IMR-90 (cell line): Measurements from ENCODE around the gene ISM2. TPM values are rescaled to one million over a fixed set of nuclear protein-coding genes. Genes with fewer than 3 reads are reported as not detected.

Experiments
- ATAC-seq: fragments of 200-7000 bp; cut with Tn5 transposase; 2 replicates; pipeline ENCODE4 v1.9.1; 2020; ENCODE audit warnings: low read depth, mild to moderate bottlenecking, moderate library complexity
- BruUV-seq: library from RNA; stranded (reverse); fragments of 400-500 nt; replicated peaks from 2 replicates; lab custom pipeline; 2021; lab: Mats Ljungman, UMichigan
- CTCF ChIA-PET: fragments of 300-600 bp; formaldehyde crosslinking; extraction: SDS; loops from one replicate; lab custom pipeline; 2021; ENCODE audit warnings: antibody characterized with exemption; lab: Yijun Ruan, JAX
- POLR2A ChIA-PET: fragments of 300-600 bp; sonication (Branson Sonifier 250); formaldehyde crosslinking; loops from one replicate; lab custom pipeline; 2022; ENCODE audit warnings: antibody characterized with exemption; ENCODE audit not compliant: unreplicated experiment; lab: Charles Lee
- DNase-seq: peaks from one replicate; pipeline ENCODE4 v3.0.0; 2013
- H2AFZ ChIP-seq: replicated peaks from 2 replicates; pipeline ENCODE3; 2013; ENCODE audit warnings: low read length, mild to moderate bottlenecking; ENCODE audit not compliant: poor library complexity
- H2AK5ac ChIP-seq: 2 replicates; pipeline ENCODE4 v1.6.1; 2013; ENCODE audit warnings: low read depth, low read length, inconsistent platforms
- H2AK9ac ChIP-seq: replicated peaks from 2 replicates; pipeline ENCODE3; 2013; ENCODE audit warnings: mild to moderate bottlenecking, low read depth, low read length, moderate library complexity; ENCODE audit not compliant: poor library complexity
- H2BK120ac ChIP-seq: 2 replicates; pipeline ENCODE4 v1.6.1; 2013; ENCODE audit warnings: low read depth, low read length, inconsistent platforms
- H2BK15ac ChIP-seq: 3 replicates; pipeline ENCODE4 v1.6.1; 2013; ENCODE audit warnings: low read depth, low read length, inconsistent platforms
- H2BK20ac ChIP-seq: 2 replicates; pipeline ENCODE4 v1.6.1; 2013; ENCODE audit warnings: low read depth, mild to moderate bottlenecking, inconsistent platforms, low read length, moderate library complexity
- H2BK5ac ChIP-seq: 2 replicates; pipeline ENCODE4 v1.6.1; 2013; ENCODE audit warnings: mild to moderate bottlenecking, low read depth, low read length, inconsistent platforms; ENCODE audit not compliant: poor library complexity, severe bottlenecking
- H3K14ac ChIP-seq: replicated peaks from 2 replicates; pipeline ENCODE4 v1.6.1; 2013; ENCODE audit warnings: low read depth, low read length, inconsistent platforms
- H3K18ac ChIP-seq: 2 replicates; pipeline ENCODE4 v1.6.1; 2013; ENCODE audit warnings: low read depth, low read length, control low read depth
- H3K23ac ChIP-seq: 2 replicates; pipeline ENCODE4 v1.6.1; 2013; ENCODE audit warnings: low read depth, low read length, inconsistent platforms
- H3K27ac ChIP-seq: 2 replicates; pipeline ENCODE4 v1.5.1; 2013; ENCODE audit warnings: mild to moderate bottlenecking, control low read depth, low read length; ENCODE audit not compliant: insufficient read depth
- H3K27me3 ChIP-seq: 2 replicates; pipeline ENCODE4 v1.6.1; 2013; ENCODE audit warnings: low read length; ENCODE audit not compliant: control insufficient read depth, insufficient read depth
- H3K36me3 ChIP-seq: 2 replicates; pipeline ENCODE4 v1.6.1; 2013; ENCODE audit warnings: low read length, mixed read lengths; ENCODE audit not compliant: control insufficient read depth, insufficient read depth
- H3K4ac ChIP-seq: 2 replicates; pipeline ENCODE4 v1.6.1; 2013; ENCODE audit warnings: low read depth, low read length, inconsistent platforms
- H3K4me1 ChIP-seq: 2 replicates; pipeline ENCODE4 v1.6.1; 2013; ENCODE audit warnings: low read length, mixed read lengths; ENCODE audit not compliant: control insufficient read depth, insufficient read depth
- H3K4me2 ChIP-seq: 2 replicates; pipeline ENCODE4 v1.6.1; 2013; ENCODE audit warnings: low read depth, mild to moderate bottlenecking, control low read depth, low read length, moderate library complexity
- H3K4me3 ChIP-seq: 2 replicates; pipeline ENCODE4 v1.5.1; 2013; ENCODE audit warnings: low read depth, mild to moderate bottlenecking, control low read depth, low read length, moderate library complexity; ENCODE audit not compliant: insufficient read depth
- H3K56ac ChIP-seq: 2 replicates; pipeline ENCODE4 v1.6.1; 2013; ENCODE audit warnings: low read length, inconsistent platforms; ENCODE audit not compliant: insufficient read depth; ENCODE audit errors: extremely low read depth
- H3K79me1 ChIP-seq, 2 experiments: 2 replicates each; pipeline ENCODE4 v1.6.1; 2013; ENCODE audit warnings: low read length in 2 of 2, inconsistent platforms in 1 of 2, low read depth in 1 of 2
- H3K9ac ChIP-seq: 2 replicates; pipeline ENCODE4 v1.6.1; 2013; ENCODE audit warnings: low read depth, low read length, control low read depth
- H3K9me1 ChIP-seq: 2 replicates; pipeline ENCODE4 v1.6.1; 2013; ENCODE audit warnings: low read length, inconsistent platforms; ENCODE audit not compliant: insufficient read depth
- H3K9me3 ChIP-seq: 2 replicates; pipeline ENCODE4 v1.6.1; 2013; ENCODE audit warnings: low read length; ENCODE audit not compliant: control insufficient read depth, insufficient read depth
- H4K20me1 ChIP-seq: 2 replicates; pipeline ENCODE4 v1.6.1; 2013; ENCODE audit warnings: low read length, inconsistent platforms; ENCODE audit not compliant: insufficient read depth
- H4K5ac ChIP-seq: 2 replicates; pipeline ENCODE4 v1.6.1; 2013; ENCODE audit warnings: mild to moderate bottlenecking, low read depth, low read length, control low read depth
- H4K8ac ChIP-seq, 2 experiments: 2 replicates each; pipeline ENCODE4 v1.6.1; 2013; ENCODE audit warnings: low read depth in 2 of 2, low read length in 2 of 2, control low read depth in 1 of 2, inconsistent platforms in 1 of 2
- H4K91ac ChIP-seq: 2 replicates; pipeline ENCODE4 v1.6.1; 2013; ENCODE audit warnings: low read depth, low read length, inconsistent platforms; ENCODE audit not compliant: insufficient read depth
- BHLHE40 ChIP-seq: fragments of 150-350 bp; IDR thresholded peaks from 2 replicates; pipeline ENCODE4 v1.6.1; 2016; ENCODE audit warnings: mild to moderate bottlenecking, low read depth, low read length
- CEBPB ChIP-seq: IDR thresholded peaks from 2 replicates; pipeline ENCODE4 v1.6.1; 2012; ENCODE audit warnings: low read depth, low read length, improper control_type of control experiment
- CHD1 ChIP-seq: IDR thresholded peaks from 2 replicates; pipeline ENCODE4 v1.6.1; 2012; ENCODE audit warnings: low read depth, low read length, improper control_type of control experiment
- CTCF ChIP-seq: conservative IDR thresholded peaks from 2 replicates; pipeline ENCODE4 v1.5.1; 2012; ENCODE audit warnings: mild to moderate bottlenecking, low read depth, low read length, improper control_type of control experiment
- ELK1 ChIP-seq: fragments of 150-350 bp; IDR thresholded peaks from 2 replicates; pipeline ENCODE4 v1.6.1; 2016; ENCODE audit warnings: low read depth, mild to moderate bottlenecking, low read length, moderate library complexity, borderline replicate concordance
- FOS ChIP-seq: fragments of 150-350 bp; IDR thresholded peaks from 2 replicates; pipeline ENCODE4 v1.6.1; 2016; ENCODE audit warnings: low read depth, low read length
- MAFK ChIP-seq: IDR thresholded peaks from 2 replicates; pipeline ENCODE4 v1.6.1; 2012; ENCODE audit warnings: low read depth, low read length, improper control_type of control experiment
- MAZ ChIP-seq: IDR thresholded peaks from 2 replicates; pipeline ENCODE4 v1.6.1; 2012; ENCODE audit warnings: low read depth, mild to moderate bottlenecking, low read length, improper control_type of control experiment, moderate library complexity, borderline replicate concordance
- MXI1 ChIP-seq: IDR thresholded peaks from 2 replicates; pipeline ENCODE4 v1.6.1; 2012; ENCODE audit warnings: low read depth, mild to moderate bottlenecking, low read length, moderate library complexity, borderline replicate concordance
- NFE2L2 ChIP-seq: fragments of 150-350 bp; IDR thresholded peaks from 2 replicates; pipeline ENCODE4 v1.6.1; 2016; ENCODE audit warnings: low read depth, mild to moderate bottlenecking, low read length
- POLR2A ChIP-seq: IDR thresholded peaks from 2 replicates; pipeline ENCODE4 v1.6.1; 2012; ENCODE audit warnings: mild to moderate bottlenecking, low read depth, low read length
- RAD21 ChIP-seq: IDR thresholded peaks from 2 replicates; pipeline ENCODE4 v1.6.1; 2012; ENCODE audit warnings: low read length, improper control_type of control experiment
- RCOR1 ChIP-seq: IDR thresholded peaks from 2 replicates; pipeline ENCODE4 v1.6.1; 2012; ENCODE audit warnings: mild to moderate bottlenecking, low read length, improper control_type of control experiment; ENCODE audit not compliant: insufficient replicate concordance
- RFX5 ChIP-seq: IDR thresholded peaks from 2 replicates; pipeline ENCODE4 v1.8.0; 2012; ENCODE audit warnings: low read depth, mild to moderate bottlenecking, low read length, moderate library complexity
- SMC3 ChIP-seq: fragments of 150-350 bp; IDR thresholded peaks from 2 replicates; pipeline ENCODE4 v1.6.1; 2016; ENCODE audit warnings: low read depth, mild to moderate bottlenecking, antibody characterized with exemption, low read length, moderate library complexity
- USF2 ChIP-seq: fragments of 150-350 bp; IDR thresholded peaks from 2 replicates; pipeline ENCODE4 v1.6.1; 2017; ENCODE audit warnings: mild to moderate bottlenecking, antibody characterized with exemption, low read length, low read depth
- WGBS, 2 experiments: methylation state at CpG; one replicate each; pipeline versions ENCODE4 v1.1.5 to v1.1.7; 2013; ENCODE audit warnings: missing lambda C conversion rate in 2 of 2; ENCODE audit not compliant: insufficient read length in 1 of 2; ENCODE audit errors: extremely low coverage in 2 of 2; 5-methylcytosine and 5-hydroxymethylcytosine counted together
- dilution Hi-C: fragments of 300-500 bp; cut with HindIII; formaldehyde crosslinking; loops from one replicate; pipeline ENCODE4 v1.14.3; 2018; ENCODE audit warnings: low sequenced_read_pairs; ENCODE audit not compliant: unreplicated experiment
- in situ Hi-C: fragments of 300-500 bp; cut with MboI; formaldehyde crosslinking; loops from 3 replicates; pipeline ENCODE4 v1.14.3; 2019; ENCODE audit warnings: low sequenced_read_pairs, inconsistent platforms, mixed read lengths
- intact Hi-C: fragments of 100-400 bp; cut with micrococcal nuclease; formaldehyde crosslinking; loops from 2 replicates; pipeline ENCODE4 v1.10.0; 2022
- polyA plus RNA-seq, 3 experiments: library from polyadenylated mRNA; depleted of rRNA; stranded (reverse); fragments of >200 nt; gene quantifications; 2 replicates each; pipeline ENCODE4 v1.2.3, GENCODE V29; 2012; ENCODE audit warnings: low replicate concordance in 1 of 3
- total RNA-seq: library from RNA; depleted of rRNA; stranded (reverse); fragments of >200 nt; gene quantifications from 2 replicates; pipeline ENCODE4 v1.2.3, GENCODE V29; 2012

Gene ISM2
- total and polyA plus RNA-seq, 2 of the 4 experiments (the other 2 are of a cell fraction): under 0.01 to 0.12 TPM

GRCh38 chr14:77543240-77543551 lies 44.6 kb upstream of the ISM2 start:
- H3K27me3 ChIP-seq: no peaks in the 10 kb centered on the region
- H3K23ac ChIP-seq: no peak overlapping the region
- peaks cover 17% of the 10 kb centered on the region for H3K36me3 ChIP-seq
- no peak overlapping the region for H4K8ac ChIP-seq
- intact Hi-C loops: no loop called here
- H3K4ac ChIP-seq: no peak overlapping the region
- no TSS peak for BruUV-seq
- H3K79me1 ChIP-seq: peaks cover 18 to 35% of the 10 kb centered on the region in 2 experiments
- H3K4me2 ChIP-seq: no peak overlapping the region
- ATAC-seq: peak; percentile 36
- no peaks in the 10 kb centered on the region for H3K9me1 ChIP-seq
- no peak overlapping the region for H2AK9ac ChIP-seq
- no peak overlapping the region for H3K18ac ChIP-seq
- no peak overlapping the region for H2AFZ ChIP-seq
- in situ Hi-C loops: loop anchor here (10.0 kb wide), 1 partner anchor 248 kb away; no protein-coding TSS in a partner anchor
- no peaks in the 10 kb centered on the region for H3K9me3 ChIP-seq
- no peak overlapping the region for H2AK5ac ChIP-seq
- H4K91ac ChIP-seq: no peak overlapping the region
- ChIA-PET CTCF (interaction anchor here (1.0 kb wide), 1 partner anchor 84 kb away, joined by 3 read pairs; no protein-coding TSS in a partner anchor), POLR2A (no interaction called here)
- H3K4me1 ChIP-seq: peaks cover 8% of the 10 kb centered on the region; the same call in 1 of the 2 replicates
- no peak overlapping the region for H2BK20ac ChIP-seq
- TF ChIP-seq MAFK: no peak
- TF ChIP-seq SMC3: no peak
- no peak for TF ChIP-seq FOS
- no peak for TF ChIP-seq CHD1
- TF ChIP-seq NFE2L2: no peak
- no peak for TF ChIP-seq POLR2A
- TF ChIP-seq MAZ: no peak
- no peak for TF ChIP-seq RFX5
- TF ChIP-seq CTCF: no peak
- TF ChIP-seq RAD21: no peak
- no peak for TF ChIP-seq ELK1
- no peak for TF ChIP-seq RCOR1
- no peak for TF ChIP-seq MXI1
- no peak for TF ChIP-seq USF2
- TF ChIP-seq CEBPB: no peak
- TF ChIP-seq BHLHE40: no peak
- no peak overlapping the region for H2BK120ac ChIP-seq
- H3K27ac ChIP-seq: no peak overlapping the region
- H3K9ac ChIP-seq: no peak overlapping the region
- no peak overlapping the region for H2BK15ac ChIP-seq
- H4K20me1 ChIP-seq: no peaks in the 10 kb centered on the region
- no peak overlapping the region for H4K5ac ChIP-seq
- H3K56ac ChIP-seq: no peak overlapping the region
- WGBS, 2 experiments: no CpG with 5 or more reads among the region's 5 CpGs
- no peak overlapping the region for H2BK5ac ChIP-seq
- no peak overlapping the region for H3K14ac ChIP-seq
- DNase-seq: no peak
- no peak overlapping the region for H3K4me3 ChIP-seq
- dilution Hi-C loops: no loop called here
